Stromal cell of bone marrow (primary cell): ENCODE results near the gene ZNF687.
"Not testable (repeated sequence)": the region's sequence is repeated elsewhere in the genome, so short reads cannot be mapped to it uniquely, and the experiment has no call there.

Experiments used
- DNase-seq: peaks from one replicate; pipeline ENCODE4 v3.0.0-alpha.2; 2012; ENCODE audit warnings: low read depth

The ZNF687 gene, protein sequence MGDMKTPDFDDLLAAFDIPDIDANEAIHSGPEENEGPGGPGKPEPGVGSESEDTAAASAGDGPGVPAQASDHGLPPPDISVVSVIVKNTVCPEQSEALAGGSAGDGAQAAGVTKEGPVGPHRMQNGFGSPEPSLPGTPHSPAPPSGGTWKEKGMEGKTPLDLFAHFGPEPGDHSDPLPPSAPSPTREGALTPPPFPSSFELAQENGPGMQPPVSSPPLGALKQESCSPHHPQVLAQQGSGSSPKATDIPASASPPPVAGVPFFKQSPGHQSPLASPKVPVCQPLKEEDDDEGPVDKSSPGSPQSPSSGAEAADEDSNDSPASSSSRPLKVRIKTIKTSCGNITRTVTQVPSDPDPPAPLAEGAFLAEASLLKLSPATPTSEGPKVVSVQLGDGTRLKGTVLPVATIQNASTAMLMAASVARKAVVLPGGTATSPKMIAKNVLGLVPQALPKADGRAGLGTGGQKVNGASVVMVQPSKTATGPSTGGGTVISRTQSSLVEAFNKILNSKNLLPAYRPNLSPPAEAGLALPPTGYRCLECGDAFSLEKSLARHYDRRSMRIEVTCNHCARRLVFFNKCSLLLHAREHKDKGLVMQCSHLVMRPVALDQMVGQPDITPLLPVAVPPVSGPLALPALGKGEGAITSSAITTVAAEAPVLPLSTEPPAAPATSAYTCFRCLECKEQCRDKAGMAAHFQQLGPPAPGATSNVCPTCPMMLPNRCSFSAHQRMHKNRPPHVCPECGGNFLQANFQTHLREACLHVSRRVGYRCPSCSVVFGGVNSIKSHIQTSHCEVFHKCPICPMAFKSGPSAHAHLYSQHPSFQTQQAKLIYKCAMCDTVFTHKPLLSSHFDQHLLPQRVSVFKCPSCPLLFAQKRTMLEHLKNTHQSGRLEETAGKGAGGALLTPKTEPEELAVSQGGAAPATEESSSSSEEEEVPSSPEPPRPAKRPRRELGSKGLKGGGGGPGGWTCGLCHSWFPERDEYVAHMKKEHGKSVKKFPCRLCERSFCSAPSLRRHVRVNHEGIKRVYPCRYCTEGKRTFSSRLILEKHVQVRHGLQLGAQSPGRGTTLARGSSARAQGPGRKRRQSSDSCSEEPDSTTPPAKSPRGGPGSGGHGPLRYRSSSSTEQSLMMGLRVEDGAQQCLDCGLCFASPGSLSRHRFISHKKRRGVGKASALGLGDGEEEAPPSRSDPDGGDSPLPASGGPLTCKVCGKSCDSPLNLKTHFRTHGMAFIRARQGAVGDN

DNA sequence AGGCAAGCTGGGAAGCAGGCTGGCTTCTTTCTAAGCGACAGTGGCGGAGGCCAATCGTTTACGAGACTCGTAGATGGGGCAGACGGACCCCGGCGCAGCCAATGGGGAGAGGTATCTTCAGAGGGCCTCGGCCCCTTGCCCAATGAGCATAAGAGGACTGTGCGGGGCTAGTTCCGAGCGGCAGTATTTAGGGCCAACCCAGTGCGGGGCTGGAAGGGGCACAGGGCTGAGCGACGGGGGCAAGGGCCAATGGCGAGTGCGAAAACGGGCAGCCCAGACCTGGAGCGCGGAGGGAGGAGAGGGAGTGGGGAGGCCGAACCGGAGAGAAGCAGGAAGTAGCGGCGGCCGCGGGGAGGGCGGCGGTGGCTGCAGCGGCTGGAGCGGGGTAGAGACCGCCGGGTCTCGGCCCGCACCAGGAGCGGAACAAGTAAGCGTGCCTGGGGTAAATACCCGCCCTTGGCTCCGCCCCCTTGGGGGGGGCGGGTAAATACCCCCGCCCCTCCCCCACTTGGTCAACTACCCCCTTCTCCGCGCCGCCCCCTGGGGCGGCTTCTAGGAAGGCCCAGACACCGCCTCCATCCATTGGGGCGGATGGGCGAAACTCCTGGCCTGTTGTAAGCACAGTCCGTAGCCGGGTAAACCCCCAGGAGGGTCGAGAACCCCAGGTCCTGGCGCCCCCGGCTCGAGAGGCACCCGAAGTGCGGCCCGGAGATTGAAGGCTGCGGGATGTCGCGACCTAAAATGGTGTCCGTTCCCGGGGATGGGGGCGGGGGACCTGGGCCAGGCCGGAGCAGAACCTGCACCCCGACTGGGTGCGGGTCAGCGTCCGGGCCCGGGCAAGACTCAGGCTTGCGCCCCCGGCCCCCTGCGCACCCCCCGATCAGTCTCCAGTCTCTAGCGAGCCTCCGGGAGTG is at the start of gene ZNF687:
Gene ZNF687 (plus strand): TSS at position 331 of the 914 bp plus-strand sequence. CDS start 3,993 bp downstream, outside the sequence.
- DNase-seq: peak; percentile 100

DNA sequence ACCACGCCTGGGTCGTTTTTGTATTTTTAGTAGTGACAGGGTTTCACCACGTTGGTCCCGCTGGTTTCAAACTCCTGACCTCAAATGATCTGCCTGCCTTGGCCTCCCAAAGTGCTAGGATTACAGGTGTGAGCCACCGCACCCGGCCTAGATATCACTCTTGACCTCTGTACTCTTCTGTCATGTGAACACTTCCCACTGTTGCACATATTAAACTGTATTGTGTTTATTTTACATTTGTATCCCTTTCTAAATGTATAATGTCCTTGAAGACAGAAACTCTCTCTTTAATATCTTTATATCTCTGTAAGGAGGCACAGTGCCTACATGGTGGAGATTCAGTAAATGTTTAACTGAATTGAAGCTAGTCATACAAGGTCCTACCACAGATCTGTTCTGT is 46.9 kb upstream of the ZNF687 start:
- no peak for DNase-seq

DNA sequence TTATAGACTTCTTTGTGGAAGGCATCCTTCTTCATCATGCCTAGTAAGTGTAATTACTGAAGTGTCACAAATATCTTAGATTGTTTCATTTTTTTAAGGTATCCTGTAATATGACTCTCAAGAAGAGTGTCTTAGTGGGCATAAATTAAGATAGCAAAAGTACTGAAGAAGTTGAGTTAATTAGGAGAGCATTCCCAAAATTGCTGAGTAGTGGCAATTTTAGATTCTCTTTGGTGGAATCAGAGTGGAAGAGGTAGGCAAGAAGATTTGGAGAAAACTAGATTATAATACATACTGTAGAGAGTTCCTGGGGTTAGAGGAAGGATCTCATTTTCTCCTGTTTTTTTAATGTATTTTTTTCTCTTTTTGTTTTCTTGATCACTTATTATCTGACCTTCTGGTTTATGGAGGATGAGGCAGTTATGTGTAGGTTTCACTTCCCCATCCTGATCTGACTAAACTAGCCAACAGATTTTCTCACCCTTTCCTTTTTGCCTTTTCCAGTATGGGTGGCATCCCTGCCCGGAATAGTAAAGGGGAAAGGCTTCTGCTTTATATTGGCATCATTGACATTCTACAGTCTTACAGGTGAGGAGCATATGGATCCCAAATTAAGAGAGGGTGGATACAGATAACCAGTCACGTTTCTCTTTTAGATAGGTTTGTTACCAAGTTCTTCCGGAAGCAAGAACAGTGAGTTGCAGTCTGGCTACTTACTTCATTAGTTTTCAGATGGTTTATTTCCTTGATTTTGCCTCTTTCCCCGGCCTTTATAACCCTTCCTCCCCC is 44.2 kb upstream of the ZNF687 start:
- no peak for DNase-seq

DNA sequence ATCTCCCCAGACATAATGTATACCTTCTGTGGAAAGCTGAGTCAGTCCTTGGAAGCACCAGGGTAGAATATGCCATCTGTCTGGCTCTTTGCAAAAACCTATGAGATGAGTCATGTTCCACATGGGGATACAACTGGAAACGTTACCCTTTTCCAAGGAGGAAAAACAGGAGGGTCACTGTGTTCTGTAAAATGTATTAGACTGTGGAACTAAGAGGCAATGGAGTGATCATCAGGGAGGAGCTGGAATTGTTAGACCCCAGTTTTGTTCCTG is 43.7 kb upstream of the ZNF687 start:
- DNase-seq: peak; percentile 77

DNA sequence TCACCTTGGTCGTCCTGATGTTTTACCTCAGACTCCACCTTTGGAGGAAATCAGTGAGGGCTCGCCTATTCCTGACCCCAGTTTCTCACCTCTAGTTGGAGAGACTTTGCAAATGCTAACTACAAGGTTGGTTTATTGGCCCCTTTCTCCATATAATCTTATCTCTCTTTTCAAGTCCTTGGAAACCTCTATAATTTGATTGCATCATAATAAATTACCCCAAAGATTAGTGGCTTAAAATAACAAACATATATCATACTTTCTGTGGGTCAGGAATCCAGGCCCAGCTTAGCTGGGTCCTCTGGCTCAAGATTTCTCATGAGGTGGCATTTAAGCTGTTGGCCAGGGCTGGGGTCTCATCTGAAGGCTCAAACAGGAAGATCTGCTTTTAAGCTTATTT is 39.7 kb upstream of the ZNF687 start:
- no peak for DNase-seq

DNA sequence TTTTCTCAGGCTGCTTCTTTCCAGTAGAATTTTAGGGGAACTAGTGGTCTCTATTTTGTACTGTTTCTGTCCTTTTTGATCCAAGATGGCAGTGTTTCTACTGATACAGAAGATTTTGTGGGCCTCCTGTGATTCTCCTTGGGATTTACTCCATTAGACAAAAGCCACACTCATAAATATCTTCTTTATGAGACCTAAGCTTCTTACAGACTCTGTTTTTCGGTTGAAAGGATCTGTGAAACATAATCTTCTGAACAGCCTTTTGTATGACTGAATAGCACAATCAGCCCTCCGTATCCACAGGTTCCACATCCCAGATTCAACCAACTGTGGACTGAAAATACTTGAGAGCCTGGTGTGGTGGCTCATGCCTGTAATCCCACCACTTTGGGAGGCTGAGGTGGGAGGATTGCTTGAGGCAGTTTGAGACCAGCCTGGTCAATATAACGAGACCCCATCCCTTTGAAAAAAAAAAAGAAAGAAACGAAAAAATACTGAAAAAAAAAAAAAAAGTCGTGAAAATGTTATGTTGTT is 38.3 kb upstream of the ZNF687 start:
- no peak for DNase-seq

DNA sequence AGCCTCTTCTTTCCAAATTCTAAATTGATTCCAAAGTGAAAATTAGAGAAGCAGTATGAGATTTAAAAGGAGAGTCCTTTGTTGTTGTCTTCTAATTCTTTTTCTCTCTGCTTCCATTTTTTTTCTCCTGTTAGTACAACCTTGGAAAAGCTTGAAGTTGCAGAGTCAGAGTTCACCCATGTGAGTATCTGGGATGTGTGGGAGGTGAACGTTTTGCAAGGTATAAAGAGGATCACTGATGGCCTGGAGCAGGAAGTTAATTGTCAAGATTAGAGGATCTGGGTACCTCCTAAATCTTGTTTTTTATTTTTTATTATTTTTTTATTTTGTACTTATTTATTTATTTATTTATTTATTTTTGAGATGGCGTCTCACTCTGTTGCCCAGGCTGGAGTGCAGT is 35.3 kb upstream of the ZNF687 start:
- DNase-seq: no peak

DNA sequence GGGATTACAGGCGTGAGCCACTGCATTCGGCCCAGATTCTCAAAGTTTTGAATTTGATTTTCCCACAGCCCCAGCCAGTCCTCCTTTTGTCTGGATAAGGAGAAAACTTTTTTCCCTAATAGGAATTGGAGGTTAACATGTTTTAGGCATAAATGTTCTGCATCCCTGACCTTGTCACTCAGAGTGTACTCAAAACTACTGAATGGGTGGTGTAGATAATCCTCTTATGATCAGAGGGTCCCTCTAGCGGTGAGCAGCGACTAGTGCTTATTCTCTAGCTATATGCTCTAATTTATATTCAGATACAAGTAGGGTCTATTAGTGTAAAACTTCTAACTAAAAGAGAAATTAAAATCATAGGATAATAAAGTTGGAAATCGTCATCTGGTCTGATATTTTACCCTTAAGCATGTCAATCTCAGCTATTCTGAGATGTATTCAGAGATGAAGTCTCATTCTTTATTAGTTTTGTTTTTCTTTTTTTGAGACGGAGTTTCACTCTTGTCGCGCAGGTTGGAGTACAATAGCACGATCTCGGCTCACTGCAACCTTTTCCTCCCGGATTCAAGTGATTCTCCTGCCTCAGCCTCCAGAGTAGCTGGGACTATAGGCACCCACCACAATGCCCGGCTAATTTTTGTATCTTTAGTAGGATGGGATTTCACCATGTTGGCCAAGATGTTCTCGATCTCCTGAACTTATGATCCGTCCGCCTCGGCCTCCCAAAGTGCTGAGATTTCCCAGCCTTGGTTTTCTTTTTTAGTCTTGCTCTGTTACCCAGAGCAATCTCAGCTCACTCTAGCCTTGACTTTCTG is 30.2 kb upstream of the ZNF687 start:
- DNase-seq: peak; percentile 57

DNA sequence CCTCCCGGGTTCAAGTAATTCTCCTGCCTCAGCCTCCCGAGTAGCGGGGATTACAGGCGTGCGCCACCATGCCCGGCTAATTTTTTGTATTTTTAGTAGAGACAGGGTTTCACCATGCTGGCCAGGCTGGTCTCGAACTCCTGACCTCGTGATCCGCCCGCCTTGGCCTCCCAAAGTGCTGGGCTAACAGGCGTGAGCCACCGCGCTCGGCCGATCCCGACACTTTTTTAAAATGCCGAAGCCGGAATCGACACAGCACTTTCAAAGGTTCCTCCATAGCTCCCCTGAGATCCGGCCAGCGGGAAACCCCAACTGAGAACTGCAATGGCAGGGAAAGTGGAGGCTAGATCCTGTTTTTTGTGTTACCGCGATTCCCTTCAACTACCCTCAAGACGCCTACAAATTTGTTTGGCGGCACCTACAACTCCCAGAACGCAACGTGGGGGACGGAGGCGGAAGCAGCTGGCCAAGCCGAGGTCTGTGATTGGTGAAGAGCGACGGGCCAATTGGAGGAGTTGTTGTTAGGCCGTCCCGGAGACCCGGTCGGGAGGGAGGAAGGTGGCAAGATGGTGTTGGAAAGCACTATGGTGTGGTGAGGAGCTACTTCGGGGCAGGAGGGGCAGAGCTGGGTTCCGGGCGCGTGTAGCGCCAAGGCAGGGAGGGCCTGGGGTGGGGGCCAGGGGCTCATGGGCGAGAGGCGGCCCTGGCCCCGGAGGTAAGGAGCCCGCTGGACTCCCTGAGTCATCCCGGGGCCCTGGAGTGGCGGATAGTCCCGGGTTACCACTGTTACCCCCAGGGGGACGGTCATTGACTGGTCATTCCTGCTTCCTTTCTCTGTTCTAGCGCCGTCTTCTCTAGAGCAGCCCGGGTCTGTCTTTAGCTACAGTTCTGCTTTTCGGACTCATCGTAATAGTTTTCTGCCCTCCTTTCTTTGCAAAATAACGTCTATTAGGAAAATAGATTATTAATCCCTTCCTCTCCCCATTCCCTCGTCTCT is 27.6 kb upstream of the ZNF687 start, which contains the start of gene PSMD4:
Gene PSMD4 (plus strand): TSS at position 518 of the 997 bp plus-strand sequence. CDS start 49 bp downstream, at position 567.
- peak; percentile 97 for DNase-seq

DNA sequence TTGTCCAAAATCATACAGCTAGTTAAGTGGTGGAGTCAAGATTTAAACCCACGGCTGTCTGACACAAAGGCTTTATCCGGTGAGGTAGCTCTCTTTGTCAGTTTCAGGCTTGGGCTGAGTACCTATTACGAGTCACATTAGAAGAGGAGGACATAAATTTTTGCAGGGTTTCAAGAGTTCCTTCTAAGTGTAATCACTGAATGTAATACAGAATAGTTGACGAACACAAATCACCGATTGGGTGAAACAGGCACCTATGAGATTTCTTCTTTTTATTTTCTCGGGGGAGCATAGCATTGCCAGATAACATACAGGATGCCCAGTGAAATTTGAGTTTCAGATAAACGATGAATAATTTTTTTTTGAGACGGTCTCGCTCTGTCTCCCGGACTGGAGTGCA is 26.7 kb upstream of the ZNF687 start:
- no peak for DNase-seq

DNA sequence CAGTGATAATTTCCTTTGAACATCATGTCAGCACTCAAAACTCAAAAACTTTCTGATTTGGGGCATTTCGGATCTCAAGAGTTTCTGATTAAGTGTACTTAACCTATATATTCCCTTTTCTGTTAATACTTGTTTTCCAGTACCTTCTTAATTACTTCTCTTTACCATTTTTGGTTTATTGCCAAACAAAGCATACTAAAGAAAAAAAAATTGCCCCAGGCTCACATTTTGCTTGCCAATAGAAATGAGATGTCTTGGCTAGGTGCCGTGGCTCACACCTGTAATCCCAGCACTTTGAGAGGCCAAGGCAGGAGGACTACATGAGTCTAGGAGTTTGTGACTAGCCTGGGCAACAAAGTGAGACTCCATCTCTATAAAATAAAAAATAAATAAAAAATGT is 22.7 kb upstream of the ZNF687 start:
- no peak for DNase-seq

DNA sequence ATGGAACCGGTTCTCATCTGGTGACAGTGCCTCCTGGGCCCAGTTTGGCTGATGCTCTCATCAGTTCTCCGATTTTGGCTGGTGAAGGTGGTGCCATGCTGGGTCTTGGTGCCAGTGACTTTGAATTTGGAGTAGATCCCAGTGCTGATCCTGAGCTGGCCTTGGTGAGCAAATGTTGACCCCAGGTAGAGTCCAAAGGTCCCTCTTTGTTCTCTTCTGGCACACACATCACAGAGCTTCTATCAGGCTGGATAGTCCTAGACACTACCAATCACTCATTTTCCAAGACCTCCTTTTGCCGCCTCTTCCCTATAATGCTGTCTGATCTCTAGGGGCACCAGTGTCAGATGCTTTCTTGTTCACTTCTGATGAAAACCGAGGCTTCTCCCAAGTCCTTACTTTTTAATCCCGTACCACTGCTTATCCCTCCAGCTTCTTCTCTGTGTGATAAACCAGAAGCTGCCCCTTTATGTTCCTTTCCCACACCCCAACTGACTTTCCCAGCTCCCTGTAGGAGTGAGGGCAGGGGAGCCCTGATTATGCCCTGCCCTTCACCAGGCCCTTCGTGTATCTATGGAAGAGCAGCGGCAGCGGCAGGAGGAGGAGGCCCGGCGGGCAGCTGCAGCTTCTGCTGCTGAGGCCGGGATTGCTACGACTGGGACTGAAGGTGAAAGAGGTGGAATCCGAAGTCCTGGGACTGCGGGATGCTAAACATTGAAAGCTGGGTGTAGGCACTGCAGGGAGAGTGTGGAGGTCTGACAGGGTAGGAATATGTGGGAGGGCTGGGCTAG is 16.5 kb upstream of the ZNF687 start:
- DNase-seq: no peak

DNA sequence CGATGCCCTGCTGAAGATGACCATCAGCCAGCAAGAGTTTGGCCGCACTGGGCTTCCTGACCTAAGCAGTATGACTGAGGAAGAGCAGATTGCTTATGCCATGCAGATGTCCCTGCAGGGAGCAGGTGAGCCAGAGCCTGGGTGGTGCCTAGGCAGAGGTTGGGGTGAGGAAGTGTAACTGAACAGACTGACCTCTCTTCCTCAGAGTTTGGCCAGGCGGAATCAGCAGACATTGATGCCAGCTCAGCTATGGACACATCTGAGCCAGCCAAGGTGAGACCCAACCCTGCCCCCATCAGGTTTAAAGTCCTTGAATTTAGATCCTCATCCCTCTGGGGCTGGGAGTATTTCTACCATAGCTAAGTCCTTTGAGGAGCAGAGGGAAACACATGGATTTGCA is 15.8 kb upstream of the ZNF687 start:
- no peak for DNase-seq

DNA sequence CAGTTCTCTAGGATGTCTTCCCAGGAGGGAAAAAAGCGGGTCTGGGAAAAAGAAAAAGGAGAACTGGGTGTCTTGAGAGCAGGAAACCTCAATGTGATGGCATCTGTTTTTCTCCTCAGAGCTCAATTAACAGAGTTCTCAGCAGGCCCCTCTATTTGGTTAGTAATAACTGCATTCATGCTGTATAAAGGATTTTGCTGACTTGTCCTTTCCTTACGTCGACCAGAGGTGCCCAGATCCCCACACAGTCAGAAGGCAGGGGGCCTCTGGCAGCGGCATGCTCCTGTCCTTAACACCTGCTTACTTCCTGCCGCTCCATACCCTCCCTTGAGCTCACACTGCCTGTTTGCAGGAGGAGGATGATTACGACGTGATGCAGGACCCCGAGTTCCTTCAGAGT is 15.3 kb upstream of the ZNF687 start:
- DNase-seq: no peak

DNA sequence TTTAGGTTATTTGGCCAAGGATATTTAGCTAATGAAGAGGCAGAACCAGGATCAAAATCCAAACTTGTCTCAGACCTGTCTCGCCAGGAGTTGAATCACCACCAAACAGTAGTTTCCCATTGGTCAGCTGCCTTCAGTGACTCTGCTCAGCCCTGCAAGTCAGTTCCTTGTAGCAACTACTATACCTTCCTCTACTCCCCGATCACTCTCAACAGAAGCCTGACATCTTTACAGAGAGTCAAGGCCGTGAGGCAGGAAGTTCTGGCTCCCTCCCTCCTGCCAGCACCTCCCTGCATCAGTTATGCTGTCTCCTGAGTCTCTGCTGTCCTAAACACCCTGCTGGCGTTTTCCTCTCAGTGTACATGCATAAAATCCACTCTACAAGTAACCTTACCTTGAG is 14.3 kb upstream of the ZNF687 start:
- no peak for DNase-seq

DNA sequence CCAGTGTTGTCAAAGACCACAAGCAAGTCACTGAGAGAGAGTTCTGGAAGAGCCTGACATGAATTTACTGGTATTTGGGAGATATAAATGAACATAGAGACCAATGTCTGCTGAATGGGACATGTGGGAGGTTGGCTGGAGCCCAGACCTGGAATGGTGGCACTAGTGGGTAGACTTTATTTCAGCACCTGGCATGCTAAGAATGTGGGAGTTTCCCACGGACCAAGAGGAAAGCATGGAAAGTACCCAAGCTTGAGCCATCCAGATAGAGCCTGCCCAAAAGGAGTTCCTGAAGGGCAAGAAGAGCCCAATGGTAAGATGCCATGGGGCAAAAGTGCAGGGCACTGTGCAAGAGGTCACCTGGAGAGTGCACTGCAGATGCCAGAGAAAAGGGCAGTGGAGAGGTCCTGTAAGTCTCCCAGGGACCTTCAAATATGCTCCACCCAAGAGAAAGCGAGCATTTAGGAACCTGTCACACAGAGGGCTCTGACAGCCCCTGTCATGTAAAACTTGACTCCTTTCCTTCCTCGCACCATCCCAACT is 8.1 kb upstream of the ZNF687 start:
- no peak for DNase-seq

DNA sequence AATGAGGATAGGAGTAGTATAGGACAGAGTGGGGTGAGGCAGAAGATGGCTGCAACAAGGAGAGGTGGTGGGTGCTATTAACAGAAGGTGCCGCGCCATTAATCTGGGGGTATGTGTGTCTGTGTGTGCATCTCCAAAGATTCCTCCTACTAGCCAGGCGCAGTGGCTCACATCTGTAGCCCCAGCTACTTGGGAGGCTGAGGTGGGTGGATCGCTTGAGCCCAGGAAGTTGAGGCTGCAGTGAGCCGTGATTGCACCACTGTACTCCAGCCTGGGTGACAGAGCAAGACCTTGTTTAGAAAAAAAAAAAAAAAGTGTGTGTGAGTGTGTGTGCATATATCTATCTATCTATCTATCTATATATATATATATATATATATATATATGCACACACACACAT is 6.8 kb upstream of the ZNF687 start:
- not testable (repeated sequence) for DNase-seq
